ENCODE results near the gene ZNF236. TPM values are rescaled to one million over a fixed set of nuclear protein-coding genes. Genes with fewer than 3 reads are reported as not detected.

The ZNF236 gene
- total and polyA plus RNA-seq, 2 of the 13 experiments (the other 11 are each of a cell fraction or from before 2014, with no cell fraction given) = 3.0 to 7.2 TPM

- Histone ChIP-seq H3K9ac (ENCODE audit: insufficient read depth, low read depth, low read length) (no peak overlapping the region), H3K4me3 (replicated peaks in 1 of 3; ENCODE audit: insufficient read depth in 1 of 3, low read depth in 2 of 3, low read length in 3 of 3) (no peak overlapping the region), H3K79me2 (ENCODE audit: insufficient read depth, low read length) (no peaks in the 10 kb centered on the region), H3K27ac (ENCODE audit: extremely low read length, insufficient read depth, low read length) (no peak overlapping the region), H3K4me1 (ENCODE audit: insufficient read depth, low read length) (peaks cover 14% of the 10 kb centered on the region), H4K20me1 (ENCODE audit: insufficient read depth, low read length) (no peaks in the 10 kb centered on the region), H3K4me2 (ENCODE audit: low read depth, low read length) (no peak overlapping the region), H3K27me3 (ENCODE audit: control insufficient read depth in 1 of 2, insufficient read depth in 2 of 2, low read length in 2 of 2) (no peaks in the 10 kb centered on the region), H3K9me3 (ENCODE audit: low read length) (no peaks in the 10 kb centered on the region), H3K36me3 (replicated peaks in 1 of 2; ENCODE audit: control insufficient read depth in 1 of 2, insufficient read depth in 2 of 2, low read length in 2 of 2) (peaks cover 8 to 20% of the 10 kb centered on the region in 2 experiments; a peak in 4 of 5 replicates), H2AFZ (ENCODE audit: low read length) (no peak overlapping the region)
- intact Hi-C loops (cut with micrococcal nuclease; ENCODE audit: unreplicated experiment) (no loop called here), in situ Hi-C loops (cut with HindIII; ENCODE audit: extremely low pct_ligation_motif_present, low pct_unique_long_range_greater_than_20kb) (no loop called here)
- FAIRE-seq (no peak), ATAC-seq (no peak), DNase-seq (ENCODE audit: low spot score) (no peak)
- BruUV-seq (replicated peaks) = no TSS peak
- ChIA-PET CTCF (ENCODE audit: low intra/inter-chr PET ratio, low total read pairs) (no interaction called here), POLR2A (no interaction called here)
- 96% methylated on average over 17 of the region's 18 CpGs for WGBS (ENCODE audit: low lambda C conversion rate)
- TF ChIP-seq MTA1 (CRISPR knock-in tag; IDR thresholded peaks at IDR 0.05; ENCODE audit: borderline replicate concordance) (no peak), CEBPB (IDR thresholded peaks at IDR 0.05; ENCODE audit: borderline replicate concordance, low read depth, low read length) (0 out of 2 replicates have a peak, but pooled peaks have one; percentile 10)
Observed at GRCh38 chr18:76957384-76958355, 135.3 kb downstream of the ZNF236 start.

GRCh38 chr18:76958692-76959341 lies 136.5 kb downstream of the ZNF236 start:
- TF ChIP-seq ZNF768 (CRISPR knock-in tag; IDR thresholded peaks at IDR 0.05) (no peak), ZNF275 (CRISPR knock-in tag; IDR thresholded peaks at IDR 0.05; ENCODE audit: borderline replicate concordance) (no peak), HNF4A (CRISPR knock-in tag; IDR thresholded peaks at IDR 0.05) (no peak), TFDP2 (CRISPR knock-in tag; IDR thresholded peaks at IDR 0.05) (no peak), LBX2 (CRISPR knock-in tag; IDR thresholded peaks at IDR 0.05; ENCODE audit: borderline replicate concordance) (no peak), ZNF282 (IDR thresholded peaks at IDR 0.05; ENCODE audit: partially characterized antibody) (no peak), LCORL (IDR thresholded peaks at IDR 0.05) (peak; percentile 71), LCORL (CRISPR knock-in tag; IDR thresholded peaks at IDR 0.05) (no peak), BRCA1 (CRISPR knock-in tag; IDR thresholded peaks at IDR 0.05) (no peak)
- no peak for DNase-seq (ENCODE audit: low spot score)

More at GRCh38 chr18:76958692-76959341, 136.5 kb downstream of the ZNF236 start:
- Histone ChIP-seq H4K20me1 (ENCODE audit: insufficient read depth, low read length) (no peaks in the 10 kb centered on the region), H3K27ac (ENCODE audit: extremely low read length, insufficient read depth, low read length) (no peak overlapping the region), H3K79me2 (ENCODE audit: insufficient read depth, low read length) (no peaks in the 10 kb centered on the region), H2AFZ (ENCODE audit: low read length) (no peak overlapping the region), H3K27me3 (ENCODE audit: control insufficient read depth in 1 of 2, insufficient read depth in 2 of 2, low read length in 2 of 2) (no peaks in the 10 kb centered on the region), H3K9ac (ENCODE audit: insufficient read depth, low read depth, low read length) (no peak overlapping the region), H3K36me3 (replicated peaks in 1 of 2; ENCODE audit: control insufficient read depth in 1 of 2, insufficient read depth in 2 of 2, low read length in 2 of 2) (peaks cover 8 to 20% of the 10 kb centered on the region in 2 experiments; a peak in 4 of 5 replicates), H3K4me1 (ENCODE audit: insufficient read depth, low read length) (peaks cover 3% of the 10 kb centered on the region; the same call in 1 of the 2 replicates), H3K4me2 (ENCODE audit: low read depth, low read length) (no peak overlapping the region), H3K4me3 (replicated peaks in 1 of 3; ENCODE audit: insufficient read depth in 1 of 3, low read depth in 2 of 3, low read length in 3 of 3) (no peak overlapping the region), H3K9me3 (ENCODE audit: low read length) (no peaks in the 10 kb centered on the region)
- ChIA-PET CTCF (ENCODE audit: low intra/inter-chr PET ratio, low total read pairs) (no interaction called here), POLR2A (no interaction called here)
- WGBS (ENCODE audit: low lambda C conversion rate) = 99% methylated on average over 14 of the region's 16 CpGs
- intact Hi-C loops (cut with micrococcal nuclease; ENCODE audit: unreplicated experiment) = no loop called here
- in situ Hi-C loops (cut with HindIII; ENCODE audit: extremely low pct_ligation_motif_present, low pct_unique_long_range_greater_than_20kb) = no loop called here
- FAIRE-seq (no peak), ATAC-seq (no peak)
- BruUV-seq (replicated peaks) = no TSS peak
